ENCODE results near the gene HABP4.

- TF ChIP-seq RELA (IDR thresholded peaks at IDR 0.05; ENCODE audit: borderline replicate concordance, partially characterized antibody), result no peak
- no peak for TF ChIP-seq CTCF (IDR thresholded peaks at IDR 0.05 in 2 of 3, conservative IDR thresholded peaks at IDR 0.05 in 1 of 3; ENCODE audit: control insufficient read depth in 2 of 3, extremely low read depth in 1 of 3, insufficient read depth in 1 of 3, low read depth in 3 of 3, low read length in 3 of 3)
- no peak for TF ChIP-seq SIN3A (IDR thresholded peaks at IDR 0.05; ENCODE audit: low read depth, low read length)
- no peak for TF ChIP-seq PBX3 (IDR thresholded peaks at IDR 0.05; ENCODE audit: insufficient replicate concordance, low read depth, low read length)
- TF ChIP-seq MAX (IDR thresholded peaks at IDR 0.05; ENCODE audit: low read depth, low read length), result 0 out of 2 replicates have a peak, but pooled peaks have one; percentile 15
- no peak for TF ChIP-seq EP300 (IDR thresholded peaks at IDR 0.05; ENCODE audit: borderline replicate concordance in 1 of 2, control insufficient read depth in 1 of 2, low read depth in 2 of 2, low read length in 2 of 2)
- peak; percentile 72; the same call in 1 of the 2 replicates for TF ChIP-seq CHD2 (IDR thresholded peaks at IDR 0.05; ENCODE audit: borderline replicate concordance, low read depth, low read length)
- TF ChIP-seq HDGF (IDR thresholded peaks at IDR 0.05), result no peak
- TF ChIP-seq POLR2AphosphoS5 (IDR thresholded peaks at IDR 0.05; ENCODE audit: low read length), result no peak
- TF ChIP-seq STAT3 (IDR thresholded peaks at IDR 0.05; ENCODE audit: low read depth, low read length), result no peak
- no peak for TF ChIP-seq ZNF24 (IDR thresholded peaks at IDR 0.05)
- no peak for TF ChIP-seq KDM1A (IDR thresholded peaks at IDR 0.05; ENCODE audit: borderline replicate concordance)
Observed at GRCh38 chr9:96449845-96450612, at the start of gene HABP4.

All from GM12878 (cell line).